HepG2 (cell line): Measurements from ENCODE around the gene MC1R. TPM values are rescaled to one million over a fixed set of nuclear protein-coding genes. Genes with fewer than 3 reads are reported as not detected.
A peak's percentile ranks its signal among the peaks of the same experiment; 100 is the strongest.

Experiments used
- AGO2 ChIP-seq: fragments of 200-400 bp; formaldehyde crosslinking; optimal IDR thresholded peaks from 2 replicates; pipeline ENCODE3; 2017; ENCODE audit warnings: mild to moderate bottlenecking, low read depth, low read length, moderate library complexity
- ARNT2 ChIP-seq: sonication (generic); formaldehyde crosslinking; IDR thresholded peaks from 2 replicates; pipeline ENCODE4 v1.8.0; 2022; ENCODE audit warnings: mild to moderate bottlenecking, low read depth, missing genetic modification reagents, moderate library complexity
- ELF4 ChIP-seq: sonication (generic); formaldehyde crosslinking; IDR thresholded peaks from 2 replicates; pipeline ENCODE4 v1.5.0; 2020; ENCODE audit warnings: missing genetic modification reagents, mild to moderate bottlenecking, moderate library complexity, borderline replicate concordance
- HNF4A ChIP-seq: sonication (generic); formaldehyde crosslinking; IDR thresholded peaks from 2 replicates; pipeline ENCODE4 v1.4.0; 2020; ENCODE audit warnings: missing genetic modification reagents
- NONO ChIP-seq, 2 experiments: fragments of 450-650 bp in 1 of 2; sonication (generic) in 1 of 2; formaldehyde crosslinking in 1 of 2; IDR thresholded peaks in 1 of 2; conservative IDR thresholded peaks in 1 of 2; 2 replicates each; pipeline versions ENCODE4 v1.6.1 to v1.8.0; 2017 to 2022; ENCODE audit warnings: mild to moderate bottlenecking in 1 of 2, missing genetic modification reagents in 1 of 2, moderate library complexity in 1 of 2
- NR2F6 ChIP-seq, 2 experiments: IDR thresholded peaks; 2 replicates each; pipeline ENCODE4 v1.6.1; 2016; ENCODE audit warnings: antibody characterized with exemption in 1 of 2, mild to moderate bottlenecking in 1 of 2
- PHF5A ChIP-seq: IDR thresholded peaks from one replicate; pipeline ENCODE4 v1.6.1; 2018; ENCODE audit warnings: low read depth, missing genetic modification reagents; ENCODE audit not compliant: unreplicated experiment
- SMAD9 ChIP-seq: sonication (generic); formaldehyde crosslinking; IDR thresholded peaks from 2 replicates; pipeline ENCODE4 v1.5.1; 2020; ENCODE audit warnings: mild to moderate bottlenecking, missing genetic modification reagents
- TCF7 ChIP-seq: sonication (generic); IDR thresholded peaks from 2 replicates; pipeline ENCODE4 v1.6.1; 2016; ENCODE audit warnings: antibody characterized with exemption, low read depth
- YY1 ChIP-seq: IDR thresholded peaks from 2 replicates; pipeline ENCODE4 v1.6.1; 2011; ENCODE audit warnings: low read length, low read depth, moderate library complexity, mild to moderate bottlenecking; ENCODE audit not compliant: insufficient read depth, insufficient replicate concordance
- ZNF501 ChIP-seq: sonication (generic); formaldehyde crosslinking; IDR thresholded peaks from 2 replicates; pipeline ENCODE4 v1.5.1; 2020; ENCODE audit warnings: mild to moderate bottlenecking, moderate library complexity, missing genetic modification reagents
- ZNF737 ChIP-seq: sonication (generic); formaldehyde crosslinking; IDR thresholded peaks from 2 replicates; pipeline ENCODE4 v1.5.0; 2020; ENCODE audit warnings: missing genetic modification reagents, mild to moderate bottlenecking, borderline replicate concordance
- ZSCAN29 ChIP-seq: sonication (generic); formaldehyde crosslinking; conservative IDR thresholded peaks from 2 replicates; pipeline ENCODE4 v1.4.0; 2020; ENCODE audit warnings: mild to moderate bottlenecking, missing genetic modification reagents
- polyA plus RNA-seq, 8 experiments: library from polyadenylated mRNA; depleted of rRNA in 3 of 8; stranded (reverse) in 7 of 8; unstranded in 1 of 8; fragments of >200 nt; fragmentation: Illumina TruSeq in 4 of 8; extraction: Trizol in 4 of 8; gene quantifications; 2 replicates each; pipeline versions ENCODE4 v1.2.1 to v1.2.3, GENCODE V29; 2011 to 2016; ENCODE audit warnings: low read depth in 4 of 8, missing spikeins in 1 of 8, mixed read lengths in 1 of 8; ENCODE audit not compliant: insufficient read depth in 1 of 8
- total RNA-seq, 5 experiments: library from RNA; depleted of rRNA; stranded (reverse); fragments of >200 nt; fragmentation: Illumina TruSeq; extraction: Trizol; gene quantifications; 2 replicates each; pipeline ENCODE4 v1.2.3, GENCODE V29; 2016; ENCODE audit warnings: low read depth in 1 of 5
- TF ChIP-seq, protein P1 (sequence below): sonication (generic); formaldehyde crosslinking; IDR thresholded peaks from 2 replicates; pipeline ENCODE4 v1.4.0; 2020; ENCODE audit warnings: missing genetic modification reagents
- TF ChIP-seq, protein P2 (sequence below): sonication (generic); formaldehyde crosslinking; IDR thresholded peaks from 2 replicates; pipeline ENCODE4 v1.5.1; 2020; ENCODE audit warnings: missing genetic modification reagents, mild to moderate bottlenecking, borderline replicate concordance
- TF ChIP-seq, protein P3 (sequence below): sonication (generic); formaldehyde crosslinking; IDR thresholded peaks from 2 replicates; pipeline ENCODE4 v1.4.0; 2020; ENCODE audit warnings: missing genetic modification reagents

MC1R gene
- total and polyA plus RNA-seq, 2 of the 13 experiments (the other 11 are each of a cell fraction or from before 2014, with no cell fraction given), result 9.1 to 14.8 TPM

DNA sequence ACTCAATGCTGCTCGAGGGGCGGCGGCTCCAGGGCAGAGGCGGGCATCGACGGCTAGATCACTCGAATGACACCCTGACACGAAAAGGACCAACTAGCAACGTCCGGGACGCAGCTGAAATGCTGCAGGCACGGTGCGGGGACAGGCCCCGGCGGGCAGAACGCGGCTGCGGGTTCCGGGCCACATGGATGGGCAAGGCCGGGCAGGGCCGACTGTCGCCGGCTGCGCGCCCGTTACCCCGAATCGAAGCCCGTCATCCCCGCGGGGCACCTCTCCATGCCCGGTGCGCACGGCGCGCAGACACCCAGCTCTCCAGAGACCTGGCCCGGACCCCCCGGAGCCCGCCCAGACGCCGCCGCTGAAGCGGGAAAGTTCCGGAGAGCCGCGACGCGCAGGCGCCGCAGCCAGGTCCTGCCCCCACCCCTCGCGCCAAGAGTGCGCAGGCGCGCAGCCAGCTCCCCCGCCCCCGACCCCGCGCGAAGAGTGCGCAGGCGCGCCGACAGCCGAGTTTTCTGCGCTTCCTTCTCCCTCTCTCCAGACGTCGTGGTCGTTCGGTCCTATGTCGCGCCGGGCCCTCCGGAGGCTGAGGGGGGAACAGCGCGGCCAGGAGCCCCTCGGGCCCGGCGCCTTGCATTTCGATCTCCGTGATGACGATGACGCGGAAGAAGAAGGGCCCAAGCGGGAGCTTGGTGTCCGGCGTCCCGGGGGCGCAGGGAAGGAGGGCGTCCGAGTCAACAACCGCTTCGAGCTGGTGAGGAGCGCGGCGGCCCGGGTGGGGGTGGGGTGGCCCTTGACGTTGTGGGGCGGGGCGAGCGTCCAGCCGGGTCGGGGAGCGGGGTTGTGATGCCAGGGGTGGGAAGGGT lies 45.3 kb upstream of the MC1R start, which contains the start of gene TCF25 (continued):
- TF ChIP-seq, protein P1, sequence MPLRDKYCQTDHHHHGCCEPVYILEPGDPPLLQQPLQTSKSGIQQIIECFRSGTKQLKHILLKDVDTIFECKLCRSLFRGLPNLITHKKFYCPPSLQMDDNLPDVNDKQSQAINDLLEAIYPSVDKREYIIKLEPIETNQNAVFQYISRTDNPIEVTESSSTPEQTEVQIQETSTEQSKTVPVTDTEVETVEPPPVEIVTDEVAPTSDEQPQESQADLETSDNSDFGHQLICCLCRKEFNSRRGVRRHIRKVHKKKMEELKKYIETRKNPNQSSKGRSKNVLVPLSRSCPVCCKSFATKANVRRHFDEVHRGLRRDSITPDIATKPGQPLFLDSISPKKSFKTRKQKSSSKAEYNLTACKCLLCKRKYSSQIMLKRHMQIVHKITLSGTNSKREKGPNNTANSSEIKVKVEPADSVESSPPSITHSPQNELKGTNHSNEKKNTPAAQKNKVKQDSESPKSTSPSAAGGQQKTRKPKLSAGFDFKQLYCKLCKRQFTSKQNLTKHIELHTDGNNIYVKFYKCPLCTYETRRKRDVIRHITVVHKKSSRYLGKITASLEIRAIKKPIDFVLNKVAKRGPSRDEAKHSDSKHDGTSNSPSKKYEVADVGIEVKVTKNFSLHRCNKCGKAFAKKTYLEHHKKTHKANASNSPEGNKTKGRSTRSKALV (CRISPR knock-in tag), result peak; percentile 99
- peak; percentile 80; the same call in 1 of the 2 replicates for TF ChIP-seq SMAD9 (CRISPR knock-in tag)
- no peak for TF ChIP-seq ELF4 (CRISPR knock-in tag)
- TF ChIP-seq HNF4A (CRISPR knock-in tag), result no peak
- TF ChIP-seq NONO (IDR thresholded peaks at IDR 0.05), result no peak
- TF ChIP-seq NONO (CRISPR knock-in tag; conservative IDR thresholded peaks at IDR 0.05), result peak; percentile 33; the same call in 1 of the 2 replicates
- peak; percentile 94 for TF ChIP-seq ARNT2 (CRISPR knock-in tag)
- TF ChIP-seq ZNF737 (CRISPR knock-in tag), result peak; percentile 95
- peak; percentile 95 for TF ChIP-seq AGO2
- TF ChIP-seq, protein P2, sequence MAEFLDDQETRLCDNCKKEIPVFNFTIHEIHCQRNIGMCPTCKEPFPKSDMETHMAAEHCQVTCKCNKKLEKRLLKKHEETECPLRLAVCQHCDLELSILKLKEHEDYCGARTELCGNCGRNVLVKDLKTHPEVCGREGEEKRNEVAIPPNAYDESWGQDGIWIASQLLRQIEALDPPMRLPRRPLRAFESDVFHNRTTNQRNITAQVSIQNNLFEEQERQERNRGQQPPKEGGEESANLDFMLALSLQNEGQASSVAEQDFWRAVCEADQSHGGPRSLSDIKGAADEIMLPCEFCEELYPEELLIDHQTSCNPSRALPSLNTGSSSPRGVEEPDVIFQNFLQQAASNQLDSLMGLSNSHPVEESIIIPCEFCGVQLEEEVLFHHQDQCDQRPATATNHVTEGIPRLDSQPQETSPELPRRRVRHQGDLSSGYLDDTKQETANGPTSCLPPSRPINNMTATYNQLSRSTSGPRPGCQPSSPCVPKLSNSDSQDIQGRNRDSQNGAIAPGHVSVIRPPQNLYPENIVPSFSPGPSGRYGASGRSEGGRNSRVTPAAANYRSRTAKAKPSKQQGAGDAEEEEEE (CRISPR knock-in tag), result no peak
- TF ChIP-seq ZNF501, result peak; percentile 96
- no peak for TF ChIP-seq NR2F6 (IDR thresholded peaks at IDR 0.05)
- TF ChIP-seq NR2F6 (CRISPR knock-in tag; IDR thresholded peaks at IDR 0.05), result no peak
- TF ChIP-seq PHF5A, result no peak
- TF ChIP-seq YY1, result peak; percentile 26
- TF ChIP-seq TCF7, result no peak
- TF ChIP-seq ZSCAN29 (CRISPR knock-in tag), result 0 out of 2 replicates have a peak, but pooled peaks have one; percentile 40
- TF ChIP-seq, protein P3, sequence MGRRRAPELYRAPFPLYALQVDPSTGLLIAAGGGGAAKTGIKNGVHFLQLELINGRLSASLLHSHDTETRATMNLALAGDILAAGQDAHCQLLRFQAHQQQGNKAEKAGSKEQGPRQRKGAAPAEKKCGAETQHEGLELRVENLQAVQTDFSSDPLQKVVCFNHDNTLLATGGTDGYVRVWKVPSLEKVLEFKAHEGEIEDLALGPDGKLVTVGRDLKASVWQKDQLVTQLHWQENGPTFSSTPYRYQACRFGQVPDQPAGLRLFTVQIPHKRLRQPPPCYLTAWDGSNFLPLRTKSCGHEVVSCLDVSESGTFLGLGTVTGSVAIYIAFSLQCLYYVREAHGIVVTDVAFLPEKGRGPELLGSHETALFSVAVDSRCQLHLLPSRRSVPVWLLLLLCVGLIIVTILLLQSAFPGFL, result 0 out of 2 replicates have a peak, but pooled peaks have one; percentile 73
